Upper lobe of left lung (tissue), 6 donors: ENCODE results near the gene KLHL17. TPM values are rescaled to one million over a fixed set of nuclear protein-coding genes. Genes with fewer than 3 reads are reported as not detected.

Experiments
- ATAC-seq, 2 donors: fragments of 200-7000 bp; cut with Tn5 transposase; one replicate each; pipeline ENCODE4 v1.9.1; 2022; ENCODE audit warnings: mild to moderate bottlenecking in 2 of 2, moderate library complexity in 2 of 2; ENCODE audit not compliant: low FRiP score in 2 of 2
- DNase-seq, 2 donors: peaks; one replicate each; pipeline ENCODE4 v3.0.0-alpha.2; 2019 to 2020
- H3K27ac ChIP-seq, 4 donors: fragments of 200-600 bp; sonication (generic); one replicate each; pipeline ENCODE4 v1.5.1; 2016 to 2019
- H3K27me3 ChIP-seq, 4 donors: fragments of 200-600 bp; sonication (generic); one replicate each; pipeline ENCODE4 v1.5.1; 2017 to 2019
- H3K36me3 ChIP-seq, 4 donors: fragments of 200-600 bp; sonication (generic); one replicate each; pipeline ENCODE4 v1.5.1; 2016 to 2019
- H3K4me1 ChIP-seq, 4 donors: fragments of 200-600 bp; sonication (generic); one replicate each; pipeline ENCODE4 v1.5.1; 2018 to 2019
- H3K4me3 ChIP-seq, 4 donors: fragments of 200-600 bp; sonication (generic); one replicate each; pipeline ENCODE4 v1.5.1; 2017 to 2019; ENCODE audit warnings: mild to moderate bottlenecking in 2 of 4, moderate library complexity in 1 of 4
- H3K9me3 ChIP-seq, 4 donors: fragments of 200-600 bp; sonication (generic); one replicate each; pipeline ENCODE4 v1.5.1; 2018 to 2019
- EP300 ChIP-seq, 4 donors: sonication (generic); formaldehyde crosslinking; IDR thresholded peaks; one replicate each; pipeline ENCODE4 v1.5.1; 2017; ENCODE audit warnings: antibody characterized with exemption in 4 of 4, control low read depth in 2 of 4
- POLR2A ChIP-seq, 4 donors: fragments of 450-650 bp; IDR thresholded peaks; one replicate each; pipeline ENCODE4 v1.5.1; 2016 to 2017; ENCODE audit warnings: antibody characterized with exemption in 4 of 4, mild to moderate bottlenecking in 2 of 4
- POLR2AphosphoS5 ChIP-seq, 2 donors: sonication (generic); formaldehyde crosslinking; IDR thresholded peaks; one replicate each; pipeline ENCODE4 v1.5.1; 2017; ENCODE audit warnings: antibody characterized with exemption in 2 of 2
- WGBS, 2 donors: methylation state at CpG; one replicate each; pipeline ENCODE4 v1.1.5; 2017 to 2018; 5-methylcytosine and 5-hydroxymethylcytosine counted together
- total RNA-seq, 6 donors: library from RNA; depleted of rRNA in 4 of 6; stranded (reverse); fragments of >200 nt in 4 of 6; gene quantifications; one replicate each; pipeline versions ENCODE4 v1.1.0 to v1.2.1, GENCODE V29; 2016 to 2021
- TF ChIP-seq, protein P1 (sequence below), 6 experiments: fragments of 450-650 bp in 4 of 6; fragments of 200-600 bp in 2 of 6; sonication (generic) in 2 of 6; IDR thresholded peaks; one replicate each; pipeline ENCODE4 v1.5.1; 2016 to 2019; ENCODE audit warnings: antibody characterized with exemption in 6 of 6
- donor health status: DM: no; HTN: no; CAD: no; lungs with moderate emphysema.
- donor health status: DM: no; HTN: yes; CAD: no; lungs with severe emphysema.

Gene KLHL17
- total RNA-seq, 6 donors from 2014 or later: 4.7 to 45.1 (median 16.5) TPM

DNA sequence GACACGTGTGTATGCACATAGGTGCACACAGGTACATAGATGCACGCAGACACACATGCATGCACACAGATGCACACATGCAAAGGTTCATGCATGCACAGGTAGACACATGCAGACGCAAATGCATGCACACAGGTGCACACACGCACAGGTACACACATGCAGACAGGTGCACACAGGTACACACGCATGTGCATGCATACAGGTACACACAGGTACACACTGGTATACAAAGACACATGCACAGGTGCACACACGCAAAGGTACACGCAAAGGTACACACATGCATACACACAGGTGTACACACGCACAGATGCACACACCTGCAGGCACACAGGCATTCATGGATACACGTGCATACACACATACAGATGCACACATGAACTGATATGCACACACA, 10.1 kb upstream of the KLHL17 start:
- no peak overlapping the region for H3K4me3 ChIP-seq
- no peak for ATAC-seq
- no peak for DNase-seq
- 89 to 94% methylated on average over 9 of the region's 9 CpGs for WGBS, 2 donors
- TF ChIP-seq EP300 (IDR thresholded peaks at IDR 0.05) (no peak), POLR2AphosphoS5 (IDR thresholded peaks at IDR 0.05) (no peak), POLR2A (IDR thresholded peaks at IDR 0.05) (no peak)
- TF ChIP-seq, protein P1, sequence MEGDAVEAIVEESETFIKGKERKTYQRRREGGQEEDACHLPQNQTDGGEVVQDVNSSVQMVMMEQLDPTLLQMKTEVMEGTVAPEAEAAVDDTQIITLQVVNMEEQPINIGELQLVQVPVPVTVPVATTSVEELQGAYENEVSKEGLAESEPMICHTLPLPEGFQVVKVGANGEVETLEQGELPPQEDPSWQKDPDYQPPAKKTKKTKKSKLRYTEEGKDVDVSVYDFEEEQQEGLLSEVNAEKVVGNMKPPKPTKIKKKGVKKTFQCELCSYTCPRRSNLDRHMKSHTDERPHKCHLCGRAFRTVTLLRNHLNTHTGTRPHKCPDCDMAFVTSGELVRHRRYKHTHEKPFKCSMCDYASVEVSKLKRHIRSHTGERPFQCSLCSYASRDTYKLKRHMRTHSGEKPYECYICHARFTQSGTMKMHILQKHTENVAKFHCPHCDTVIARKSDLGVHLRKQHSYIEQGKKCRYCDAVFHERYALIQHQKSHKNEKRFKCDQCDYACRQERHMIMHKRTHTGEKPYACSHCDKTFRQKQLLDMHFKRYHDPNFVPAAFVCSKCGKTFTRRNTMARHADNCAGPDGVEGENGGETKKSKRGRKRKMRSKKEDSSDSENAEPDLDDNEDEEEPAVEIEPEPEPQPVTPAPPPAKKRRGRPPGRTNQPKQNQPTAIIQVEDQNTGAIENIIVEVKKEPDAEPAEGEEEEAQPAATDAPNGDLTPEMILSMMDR (IDR thresholded peaks at IDR 0.05): no peak
- no peak overlapping the region for H3K27ac ChIP-seq
- H3K36me3 ChIP-seq: peaks cover 28 to 100% (median 95%) of the 10 kb centered on the region in 4 donors
- no peaks in the 10 kb centered on the region for H3K27me3 ChIP-seq
- H3K4me1 ChIP-seq: no peaks in the 10 kb centered on the region
- no peaks in the 10 kb centered on the region for H3K9me3 ChIP-seq

DNA sequence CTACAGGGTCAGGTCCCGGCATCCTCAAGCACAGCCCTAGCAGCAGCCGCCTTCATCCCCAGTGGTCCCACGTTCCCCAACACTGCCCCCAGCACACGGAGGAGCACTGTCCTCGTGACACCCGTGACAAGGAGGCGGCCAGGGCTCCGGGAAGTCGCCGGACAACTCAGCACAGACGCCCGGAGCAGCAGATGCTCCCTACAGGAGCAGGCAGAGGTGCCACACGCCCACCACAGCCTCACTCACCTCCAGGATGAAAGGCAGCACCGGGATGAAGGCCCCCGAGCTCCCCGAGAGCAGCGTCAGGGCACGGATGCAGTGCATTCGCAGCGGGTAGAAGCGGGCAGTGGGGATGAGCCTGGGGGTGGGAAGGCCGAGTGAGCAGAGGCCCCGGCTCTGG, 9.5 kb upstream of the KLHL17 start:
- peaks cover 26 to 100% (median 96%) of the 10 kb centered on the region in 4 donors for H3K36me3 ChIP-seq
- no peak for ATAC-seq
- TF ChIP-seq POLR2A (IDR thresholded peaks at IDR 0.05) (no peak), POLR2AphosphoS5 (IDR thresholded peaks at IDR 0.05) (no peak), EP300 (IDR thresholded peaks at IDR 0.05) (no peak)
- TF ChIP-seq, protein P1 (IDR thresholded peaks at IDR 0.05): no peak

DNA sequence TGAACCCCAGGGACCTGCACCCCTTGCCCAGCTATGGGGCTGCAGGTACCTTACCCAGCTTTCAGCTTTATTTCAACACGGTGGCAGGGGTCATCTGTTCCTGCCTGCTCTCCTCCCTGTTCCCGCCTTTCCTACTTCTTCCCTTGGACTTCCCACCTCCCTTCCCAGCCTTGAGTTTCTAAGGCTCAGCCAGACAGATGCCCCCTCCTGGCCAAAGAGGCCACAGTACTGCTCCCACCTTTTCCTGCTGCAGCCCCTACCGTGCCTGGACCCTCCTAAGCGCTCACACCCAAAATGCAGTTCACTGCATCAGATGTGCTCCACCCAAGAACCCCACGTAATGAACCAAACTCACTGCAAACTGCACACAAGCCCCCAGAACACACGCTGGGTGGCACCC, 9.0 kb upstream of the KLHL17 start:
- ATAC-seq (no peak), DNase-seq (no peak)
- H3K4me3 ChIP-seq: no peak overlapping the region
- no peaks in the 10 kb centered on the region for H3K9me3 ChIP-seq
- no peak overlapping the region for H3K27ac ChIP-seq
- TF ChIP-seq, protein P1 (IDR thresholded peaks at IDR 0.05): no peak
- no peak for TF ChIP-seq EP300 (IDR thresholded peaks at IDR 0.05)
- H3K36me3 ChIP-seq: peaks cover 25 to 100% (median 96%) of the 10 kb centered on the region in 4 donors
- H3K4me1 ChIP-seq: no peaks in the 10 kb centered on the region
- WGBS, 2 donors: 64 to 85% methylated on average over 5 to 6 of the region's 6 CpGs
- no peaks in the 10 kb centered on the region for H3K27me3 ChIP-seq

More for the DNA sequence above, 9.5 kb upstream of the KLHL17 start:
- Histone ChIP-seq H3K27ac (no peak overlapping the region), H3K4me1 (no peaks in the 10 kb centered on the region), H3K27me3 (no peaks in the 10 kb centered on the region), H3K9me3 (no peaks in the 10 kb centered on the region), H3K4me3 (no peak overlapping the region)
- peak in 1 of 2 donors; percentile 57 for DNase-seq
- WGBS, 2 donors: 96 to 98% methylated on average over 17 to 23 of the region's 23 CpGs

DNA sequence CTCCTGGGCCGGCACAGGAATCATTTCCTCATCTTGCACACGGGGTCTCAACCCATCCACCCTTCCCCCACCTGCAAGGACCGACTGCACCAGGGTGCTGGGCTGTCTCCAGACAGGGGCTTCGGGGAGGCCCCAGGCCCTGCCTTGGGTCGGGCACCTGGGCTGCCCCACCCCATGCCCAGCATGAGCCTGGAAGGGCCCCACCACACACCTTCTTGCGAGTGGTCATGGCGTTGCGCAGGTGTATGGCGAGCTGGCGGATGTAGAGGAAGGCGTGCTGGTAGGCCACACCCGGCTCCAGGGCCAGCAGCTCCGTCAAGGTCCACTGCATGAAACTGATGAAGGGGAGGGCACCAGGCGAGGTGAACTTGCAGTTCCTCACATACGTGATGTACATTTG, 8.2 kb upstream of the KLHL17 start:
- Histone ChIP-seq H3K27ac (no peak overlapping the region), H3K36me3 (peaks cover 25 to 100% (median 94%) of the 10 kb centered on the region in 4 donors), H3K4me1 (peaks cover 0 to 6% (median under 1%) of the 10 kb centered on the region in 4 donors), H3K4me3 (no peak overlapping the region), H3K9me3 (no peaks in the 10 kb centered on the region), H3K27me3 (no peaks in the 10 kb centered on the region)
- WGBS, 2 donors: 88 to 94% methylated on average over 7 to 15 of the region's 15 CpGs
- DNase-seq (peak in 1 of 2 donors; percentile 67), ATAC-seq (no peak)
- TF ChIP-seq POLR2A (IDR thresholded peaks at IDR 0.05) (no peak), EP300 (IDR thresholded peaks at IDR 0.05) (no peak), POLR2AphosphoS5 (IDR thresholded peaks at IDR 0.05) (no peak)
- TF ChIP-seq, protein P1 (IDR thresholded peaks at IDR 0.05): no peak

DNA sequence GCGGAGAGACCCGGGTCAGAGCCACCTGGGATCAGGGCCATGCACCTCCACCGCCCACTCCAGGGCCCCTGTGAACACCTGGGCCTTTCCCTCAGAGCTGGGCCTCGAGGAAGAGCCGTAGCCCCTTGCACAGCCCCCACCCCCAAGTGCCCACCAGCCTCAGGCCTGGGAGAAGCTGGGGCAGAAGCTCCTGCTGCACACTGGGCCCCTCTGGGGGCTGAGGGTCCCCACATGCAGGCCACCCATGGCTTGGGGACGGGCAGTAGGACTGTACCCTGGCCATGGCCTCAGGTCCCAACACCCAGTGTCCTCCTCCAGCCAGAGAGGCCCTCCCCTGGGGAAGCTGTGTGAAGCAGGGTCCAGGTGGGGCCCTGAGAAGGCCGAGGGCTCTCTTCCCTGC, 7.8 kb upstream of the KLHL17 start:
- ATAC-seq (no peak), DNase-seq (peak in 1 of 2 donors; percentile 53)
- TF ChIP-seq EP300 (IDR thresholded peaks at IDR 0.05): no peak
- TF ChIP-seq POLR2AphosphoS5 (IDR thresholded peaks at IDR 0.05): no peak
- TF ChIP-seq, protein P1 (IDR thresholded peaks at IDR 0.05): no peak
- TF ChIP-seq POLR2A (IDR thresholded peaks at IDR 0.05): no peak
- WGBS, 2 donors: 90 to 91% methylated on average over 2 to 5 of the region's 7 CpGs
- Histone ChIP-seq H3K9me3 (no peaks in the 10 kb centered on the region), H3K27me3 (no peaks in the 10 kb centered on the region), H3K4me1 (peaks cover under 1 to 10% (median 4%) of the 10 kb centered on the region in 4 donors), H3K36me3 (peaks cover 25 to 98% (median 90%) of the 10 kb centered on the region in 4 donors), H3K27ac (no peak overlapping the region), H3K4me3 (no peak overlapping the region)
